KG1 (cell line): ENCODE measurements around the gene TSSC4.
A peak's percentile ranks its signal among the peaks of the same experiment; 100 is the strongest.

Source experiments
- DNase-seq: peaks from one replicate; lab custom pipeline; 2025; lab: John Stamatoyannopoulos, UW

Gene TSSC4

GRCh38 chr11:2369320-2369719, 31.2 kb upstream of the TSSC4 start:
- DNase-seq: no peak

DNA sequence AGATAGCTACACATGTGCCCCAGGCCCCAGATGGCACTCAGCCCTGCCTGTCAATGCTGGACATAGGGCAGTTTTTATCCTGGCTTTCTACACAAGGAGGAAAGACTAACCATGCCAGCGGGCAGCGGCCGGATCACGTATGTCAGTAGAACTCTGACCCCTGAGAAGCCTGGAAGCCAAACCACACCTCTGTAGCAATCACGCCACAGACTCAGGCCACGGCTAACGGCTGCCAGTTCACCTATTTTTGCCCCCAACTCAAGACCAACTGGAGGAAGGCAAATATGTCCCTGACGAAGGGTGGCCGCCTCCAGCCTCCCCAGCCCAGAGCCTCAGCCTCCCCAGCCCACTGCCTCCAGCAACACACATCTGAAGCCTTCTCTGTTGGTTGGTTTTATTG, 30.7 kb upstream of the TSSC4 start:
- DNase-seq: no peak

- DNase-seq: no peak
These were observed 25.9 kb upstream of the TSSC4 start for GRCh38 chr11:2374456-2375201.

GRCh38 chr11:2375341-2375853, 25.2 kb upstream of the TSSC4 start:
- DNase-seq: no peak

DNA sequence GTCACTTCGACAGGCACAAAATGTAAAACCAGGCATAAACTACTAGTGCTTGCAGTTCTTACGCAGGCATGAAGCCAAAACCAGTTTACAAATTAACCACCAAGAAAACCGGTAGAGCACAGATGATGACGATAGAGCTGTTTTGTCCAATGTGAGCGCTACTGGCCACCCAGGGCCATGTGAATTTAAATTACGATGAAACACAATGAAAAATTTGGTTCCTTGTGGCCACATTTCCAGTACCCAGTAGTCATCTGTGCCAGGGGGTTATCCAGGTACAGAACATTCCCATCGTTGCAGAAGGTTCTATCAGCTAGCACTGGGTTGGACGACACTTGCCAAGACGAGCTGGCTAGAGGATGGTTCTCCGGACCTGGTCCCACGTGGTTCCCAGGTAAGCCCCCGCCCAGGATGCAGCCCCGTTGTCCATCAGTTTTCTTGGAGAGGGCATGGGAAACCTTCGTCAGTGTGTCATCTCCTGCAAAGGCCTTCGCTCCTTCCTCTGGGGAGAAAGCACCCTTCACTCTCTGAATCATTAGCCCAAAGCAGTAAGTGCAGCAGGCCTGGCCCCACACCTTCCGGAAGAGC, 24.5 kb upstream of the TSSC4 start:
- no peak for DNase-seq

DNA sequence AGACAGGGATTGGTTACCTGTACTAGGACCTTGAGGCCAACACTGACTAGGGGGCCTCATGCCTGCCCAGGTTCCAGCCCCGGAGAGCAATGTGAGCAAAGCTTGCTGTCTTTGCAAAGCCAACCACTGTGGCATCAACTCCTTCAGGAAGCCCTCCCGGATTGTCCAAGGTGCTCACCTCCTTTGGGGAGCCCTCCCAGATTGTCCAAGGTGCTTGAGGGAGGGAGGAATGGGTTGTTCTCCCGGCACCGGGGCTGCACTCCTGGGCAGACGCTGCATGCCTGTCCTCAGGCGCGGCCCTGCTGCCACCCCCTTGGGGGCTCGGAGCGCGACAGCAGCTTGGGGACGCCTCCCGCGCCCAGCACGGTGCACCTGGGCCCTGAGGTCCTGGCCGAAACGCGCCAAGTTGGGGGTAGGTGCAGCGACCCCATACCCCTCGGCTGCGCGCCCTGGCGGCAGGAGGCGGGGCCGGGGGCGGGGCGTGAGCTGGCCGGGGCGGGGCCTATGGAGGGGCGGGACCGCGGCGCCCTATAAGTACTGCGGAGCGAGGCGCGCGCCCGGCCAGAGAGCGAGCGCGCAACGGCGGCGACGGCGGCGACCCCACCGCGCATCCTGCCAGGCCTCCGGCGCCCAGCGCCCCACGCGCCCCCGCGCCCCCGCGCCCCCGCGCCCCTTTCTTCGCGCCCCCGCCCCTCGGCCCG, 23.6 kb upstream of the TSSC4 start, which contains the start of gene CD81:
Gene CD81, plus strand, starts transcription at position 560 of the 701 bp plus-strand sequence. CDS start 240 bp downstream, outside the sequence.
- no peak for DNase-seq

DNA sequence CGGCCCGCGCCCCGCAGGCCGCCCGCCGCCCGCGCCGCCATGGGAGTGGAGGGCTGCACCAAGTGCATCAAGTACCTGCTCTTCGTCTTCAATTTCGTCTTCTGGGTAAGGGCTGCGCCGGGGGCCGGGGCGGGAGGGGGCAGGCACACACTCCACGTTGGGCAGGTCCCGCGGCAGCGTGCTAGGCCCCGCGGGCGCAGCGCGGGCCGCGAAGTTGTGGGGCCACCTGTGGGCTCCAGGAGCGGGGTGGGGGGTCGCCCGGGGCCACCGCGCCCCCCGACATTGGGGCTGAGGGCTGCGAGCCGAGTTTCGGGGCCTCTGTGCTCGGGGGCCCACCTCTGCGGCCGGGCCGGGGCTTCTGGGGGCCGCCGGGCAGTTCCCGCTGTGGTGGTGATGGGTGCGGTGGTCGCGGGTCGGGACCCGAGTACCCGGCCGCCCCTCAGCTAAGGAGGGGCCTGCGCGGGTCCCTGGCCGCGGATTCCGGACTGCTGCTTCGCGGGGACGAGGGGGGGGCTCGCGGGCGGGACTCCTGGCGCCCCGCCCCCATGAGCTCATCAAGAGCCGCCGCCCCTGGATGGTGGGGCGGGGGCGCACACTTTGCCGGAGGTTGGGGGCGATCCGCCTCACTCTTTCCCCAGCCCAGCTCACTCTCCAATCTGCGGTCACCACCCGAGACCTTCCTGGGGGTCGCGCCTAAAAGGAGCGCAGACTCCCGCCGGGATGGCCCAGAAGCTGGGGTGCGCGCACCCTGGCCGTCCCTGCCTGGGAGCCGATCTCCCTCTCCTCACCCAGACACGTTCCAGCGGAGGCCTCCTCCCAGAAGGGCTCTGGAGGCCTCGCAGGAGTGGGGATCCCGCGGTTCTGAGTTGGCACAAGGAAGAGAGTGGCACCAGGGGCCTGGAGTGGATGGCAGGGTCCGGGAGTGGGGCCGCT, 22.8 kb upstream of the TSSC4 start:
- DNase-seq: peak; percentile 26

- no peak for DNase-seq
These were observed 21.9 kb upstream of the TSSC4 start for GRCh38 chr11:2378527-2379210.

DNA sequence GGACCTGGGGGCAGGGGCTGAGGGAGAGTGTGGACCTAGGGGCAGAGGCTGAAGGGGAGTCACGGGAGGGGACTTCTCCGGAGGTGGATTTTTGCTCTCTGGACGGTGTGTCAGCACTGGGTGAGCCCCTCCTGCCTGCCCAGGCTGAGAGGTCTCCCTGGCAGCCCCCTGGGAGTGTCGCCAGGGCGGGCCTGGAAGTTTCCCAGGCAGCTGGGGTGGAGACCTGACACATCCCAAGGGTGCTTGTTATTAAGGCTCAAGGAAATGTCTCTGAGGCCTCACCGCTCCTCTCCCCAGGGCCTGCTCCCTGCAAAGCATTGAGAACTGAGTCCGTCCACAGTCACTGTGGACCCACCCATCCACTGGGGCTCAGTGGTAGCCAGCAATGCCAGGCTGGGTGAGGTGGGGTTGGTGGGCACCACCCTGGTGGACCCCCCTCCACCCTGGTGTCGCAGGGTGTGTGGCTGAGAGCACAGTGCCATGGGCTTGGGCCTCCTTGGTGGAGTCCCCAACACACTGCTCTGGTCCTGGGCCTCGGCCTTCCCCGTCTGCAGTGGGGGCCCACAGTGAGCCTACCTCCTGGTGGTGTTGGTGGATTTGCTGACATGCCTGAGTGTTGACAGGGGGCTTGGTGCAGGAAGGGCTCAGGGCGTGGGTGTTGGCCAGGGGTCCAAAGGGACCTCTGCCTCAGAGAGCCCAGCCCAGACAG, 20.9 kb upstream of the TSSC4 start:
- DNase-seq: no peak

DNA sequence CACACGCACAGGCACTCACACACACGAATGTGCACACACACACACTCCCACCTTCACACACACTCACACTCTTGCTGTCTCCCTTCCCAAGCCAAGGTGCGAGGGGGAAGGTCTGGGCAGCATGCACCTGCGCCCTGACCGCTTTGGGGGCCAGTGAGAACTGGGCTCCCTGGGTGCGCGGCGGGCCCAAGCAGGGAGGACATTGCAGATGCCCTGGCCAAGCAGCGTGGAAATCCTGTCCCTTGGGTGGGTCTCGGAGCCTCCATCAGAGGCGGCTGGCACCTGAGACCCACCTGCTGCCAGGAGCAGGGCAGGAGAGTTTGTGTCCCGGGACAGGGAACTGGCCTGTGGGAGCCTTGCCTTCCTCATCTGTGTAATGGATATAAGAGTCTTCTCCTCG, 20.2 kb upstream of the TSSC4 start:
- no peak for DNase-seq

- no peak for DNase-seq
These were observed 19.7 kb upstream of the TSSC4 start for GRCh38 chr11:2380807-2381350.

- no peak for DNase-seq
These were observed 18.9 kb upstream of the TSSC4 start for GRCh38 chr11:2381494-2382128.

DNA sequence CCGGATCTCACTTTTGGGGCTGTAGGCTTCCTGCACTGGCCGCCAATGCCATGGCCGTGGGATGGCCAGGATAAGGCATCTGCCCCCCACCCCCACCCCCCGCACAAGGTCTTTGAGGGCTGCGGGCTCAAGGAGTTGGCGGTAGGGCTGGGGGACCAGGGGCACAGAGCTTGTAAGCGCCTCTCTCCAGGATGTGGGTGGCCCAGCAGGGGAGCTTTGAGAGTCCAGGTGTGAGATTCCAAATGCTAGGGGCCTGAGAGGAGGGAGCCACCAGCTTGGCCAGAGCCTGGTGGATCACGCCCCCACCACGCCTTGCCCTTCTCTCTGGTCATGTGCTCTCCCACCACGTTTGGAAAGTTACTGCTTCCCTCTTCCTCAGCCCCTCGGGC, 18.4 kb upstream of the TSSC4 start:
- no peak for DNase-seq

- no peak for DNase-seq
These were observed 17.4 kb upstream of the TSSC4 start for GRCh38 chr11:2382936-2383851.

GRCh38 chr11:2383852-2384804, 16.4 kb upstream of the TSSC4 start:
- DNase-seq: no peak

DNA sequence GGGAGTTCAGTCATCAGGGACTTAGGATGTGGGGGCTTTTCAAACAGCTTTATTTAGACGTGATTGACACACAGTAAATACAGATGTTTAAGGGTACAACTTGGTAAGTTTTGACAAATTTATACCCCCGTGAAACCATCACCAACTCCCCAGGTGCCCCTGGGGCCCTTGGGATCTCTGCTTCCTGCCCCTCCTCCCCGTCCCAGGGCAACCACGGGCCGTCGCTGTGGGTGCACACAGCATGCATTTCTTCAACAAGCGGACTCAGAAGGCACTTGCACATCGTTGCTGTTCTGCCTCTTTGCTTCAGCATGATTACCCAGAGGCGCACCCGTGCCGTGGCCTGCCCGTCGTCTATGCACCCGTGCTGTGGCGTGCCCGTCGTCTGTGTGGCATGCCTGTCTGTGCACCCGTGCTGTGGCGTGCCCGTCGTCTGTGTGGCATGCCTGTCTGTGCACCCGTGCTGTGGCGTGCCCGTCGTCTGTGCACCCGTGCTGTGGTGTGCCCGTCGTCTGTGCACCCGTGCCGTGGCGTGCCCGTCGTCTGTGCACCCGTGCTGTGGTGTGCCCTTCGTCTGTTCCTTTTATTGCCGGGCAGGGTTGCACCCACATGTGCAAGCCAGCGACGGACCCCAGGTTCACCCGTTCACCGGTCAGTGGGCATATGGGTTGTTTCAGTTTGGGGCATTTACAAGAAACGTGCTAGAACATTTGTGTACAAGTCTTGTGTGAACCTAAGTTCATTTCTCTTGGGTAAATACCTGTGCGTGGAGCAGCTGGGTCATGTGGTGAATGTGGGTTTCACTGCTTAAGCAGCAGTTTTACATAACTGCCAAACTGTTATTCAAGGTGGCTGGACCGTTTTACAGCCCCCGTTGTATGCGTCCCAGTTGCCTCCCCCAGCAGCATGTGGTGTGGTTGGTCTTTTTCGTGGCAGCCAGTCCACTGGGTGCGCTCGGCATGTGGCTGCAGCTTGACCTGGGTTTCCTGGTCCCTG, 15.1 kb upstream of the TSSC4 start:
- no peak for DNase-seq
